Bone marrow (tissue), 2 donors: ENCODE results near the gene CNPY3.
A peak's percentile ranks its signal among the peaks of the same experiment; 100 is the strongest.

Experiments used
- DNase-seq, 2 donors: peaks; one replicate each; lab custom pipeline; 2025; lab: John Stamatoyannopoulos, UW

The CNPY3 gene

DNA sequence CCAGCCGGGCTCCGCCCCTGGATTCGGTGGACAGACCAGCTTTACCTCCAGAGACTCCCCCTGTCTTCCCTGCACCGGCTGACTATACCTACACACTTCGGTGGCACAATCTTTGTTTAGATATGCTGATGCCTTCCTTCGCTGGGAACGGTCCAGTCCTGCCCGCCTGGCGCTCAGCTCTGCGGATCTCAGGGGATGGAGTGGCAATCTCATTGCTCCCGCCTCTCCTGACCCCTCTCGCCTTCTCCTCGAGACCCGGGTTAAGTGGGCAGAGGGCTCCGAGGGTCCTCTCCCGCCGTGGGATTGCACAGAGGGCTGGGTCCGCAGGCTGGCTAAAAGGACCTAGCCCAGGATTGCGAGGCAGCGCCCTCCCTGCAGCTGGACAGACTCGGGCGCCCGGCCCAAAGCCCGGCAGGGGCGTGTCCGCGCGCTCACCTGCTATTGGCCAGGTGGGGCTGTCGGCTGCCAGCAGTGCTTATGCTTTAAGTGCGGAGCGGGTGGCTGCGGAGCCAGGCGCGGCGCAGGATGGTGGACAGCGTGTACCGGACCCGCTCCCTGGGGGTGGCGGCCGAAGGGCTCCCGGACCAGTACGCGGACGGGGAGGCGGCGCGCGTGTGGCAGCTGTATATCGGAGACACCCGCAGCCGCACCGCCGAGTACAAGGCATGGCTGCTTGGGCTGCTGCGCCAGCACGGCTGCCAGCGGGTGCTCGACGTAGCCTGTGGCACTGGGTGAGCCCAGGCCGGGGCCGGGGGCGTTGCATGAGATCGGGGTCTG is 31.2 kb downstream of the CNPY3 start, which contains the start of gene GNMT:
Gene GNMT (plus strand): TSS at position 512 of the 777 bp plus-strand sequence. CDS start 14 bp downstream, at position 526.
- DNase-seq: no peak

DNA sequence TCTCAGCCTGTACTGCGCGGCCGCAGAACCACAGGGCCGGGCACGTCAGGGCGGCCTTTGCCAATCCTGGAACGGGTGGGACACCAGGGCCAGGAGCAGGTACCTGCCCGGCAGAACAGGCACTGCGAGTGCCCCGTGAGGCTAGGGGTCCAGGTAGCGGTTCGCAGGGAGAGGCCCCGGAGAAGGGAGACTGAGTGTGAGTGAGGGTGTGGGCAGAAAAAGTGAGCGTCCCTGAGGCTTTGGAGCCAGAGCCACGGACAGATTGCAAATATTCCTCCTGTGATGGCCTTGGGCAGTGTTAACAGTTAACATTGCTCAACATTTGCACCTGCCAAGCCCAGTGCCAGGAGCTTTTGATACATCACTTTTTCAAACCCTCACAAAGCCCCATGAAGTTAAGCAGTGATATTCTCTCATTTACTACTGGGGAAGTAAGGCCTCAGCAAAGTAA is 31.8 kb downstream of the CNPY3 start:
- DNase-seq: no peak

DNA sequence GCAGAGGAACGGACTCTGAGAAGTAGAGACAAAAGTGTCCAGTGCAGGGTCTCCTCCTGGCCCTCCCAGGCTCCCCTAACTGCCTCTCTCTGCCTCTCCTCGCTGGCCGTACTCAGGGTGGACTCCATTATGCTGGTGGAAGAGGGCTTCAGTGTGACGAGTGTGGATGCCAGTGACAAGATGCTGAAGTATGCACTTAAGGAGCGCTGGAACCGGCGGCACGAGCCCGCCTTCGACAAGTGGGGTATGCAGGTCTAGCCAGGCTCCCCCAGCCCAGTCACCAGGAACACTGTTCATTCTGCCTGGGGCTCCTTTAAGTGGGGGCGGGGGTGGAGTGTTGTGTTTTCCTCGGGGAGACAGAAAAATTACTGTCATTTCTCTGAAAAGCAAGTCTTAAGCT is 32.8 kb downstream of the CNPY3 start:
- DNase-seq: no peak

DNA sequence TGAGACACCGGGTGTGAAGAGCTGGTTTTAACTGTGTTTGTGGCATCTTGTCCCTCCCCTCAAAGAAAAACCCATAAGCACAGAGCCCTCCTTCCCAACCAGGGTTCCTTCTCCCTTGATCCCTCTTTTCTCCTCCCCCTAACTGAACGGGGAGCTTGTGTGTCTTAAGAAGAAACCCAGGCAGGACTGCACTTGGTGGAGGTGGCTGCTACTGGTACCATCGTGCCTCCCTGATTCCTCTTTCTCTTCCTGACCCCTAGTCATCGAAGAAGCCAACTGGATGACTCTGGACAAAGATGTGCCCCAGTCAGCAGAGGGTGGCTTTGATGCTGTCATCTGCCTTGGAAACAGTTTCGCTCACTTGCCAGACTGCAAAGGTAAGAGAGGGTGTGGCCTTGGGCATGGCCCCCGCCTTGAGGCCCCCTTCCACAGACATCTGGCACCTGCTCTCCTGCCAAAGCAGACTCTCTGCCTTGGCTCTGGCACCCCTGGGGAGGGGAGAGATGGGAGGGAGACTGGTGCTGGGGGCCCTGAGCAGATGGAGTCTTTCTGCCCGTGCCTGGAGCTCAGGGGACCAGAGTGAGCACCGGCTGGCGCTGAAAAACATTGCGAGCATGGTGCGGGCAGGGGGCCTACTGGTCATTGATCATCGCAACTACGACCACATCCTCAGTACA is 33.4 kb downstream of the CNPY3 start:
- DNase-seq: no peak

DNA sequence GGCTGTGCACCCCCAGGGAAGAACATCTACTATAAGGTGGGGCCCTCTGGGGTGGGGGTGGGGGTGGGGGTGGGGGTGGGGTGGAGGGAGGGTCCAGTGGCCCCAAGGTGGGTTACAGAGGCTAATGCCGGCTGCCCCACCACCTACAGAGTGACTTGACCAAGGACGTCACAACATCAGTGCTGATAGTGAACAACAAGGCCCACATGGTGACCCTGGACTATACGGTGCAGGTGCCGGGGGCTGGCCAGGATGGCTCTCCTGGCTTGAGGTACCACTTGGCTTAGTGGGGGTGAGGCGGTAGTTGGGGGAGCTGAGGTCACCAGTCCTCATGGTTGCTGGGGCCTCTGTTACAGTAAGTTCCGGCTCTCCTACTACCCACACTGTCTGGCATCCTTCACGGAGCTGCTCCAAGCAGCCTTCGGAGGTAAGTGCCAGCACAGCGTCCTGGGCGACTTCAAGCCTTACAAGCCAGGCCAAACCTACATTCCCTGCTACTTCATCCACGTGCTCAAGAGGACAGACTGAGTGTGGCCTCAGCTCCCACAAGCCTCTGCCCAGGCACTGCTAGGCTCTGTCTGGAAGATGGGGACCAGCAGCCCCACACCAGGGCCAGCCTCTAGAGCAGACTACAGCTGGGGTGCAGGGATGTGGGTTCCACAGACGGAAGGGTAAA is 34.0 kb downstream of the CNPY3 start:
- no peak for DNase-seq

DNA sequence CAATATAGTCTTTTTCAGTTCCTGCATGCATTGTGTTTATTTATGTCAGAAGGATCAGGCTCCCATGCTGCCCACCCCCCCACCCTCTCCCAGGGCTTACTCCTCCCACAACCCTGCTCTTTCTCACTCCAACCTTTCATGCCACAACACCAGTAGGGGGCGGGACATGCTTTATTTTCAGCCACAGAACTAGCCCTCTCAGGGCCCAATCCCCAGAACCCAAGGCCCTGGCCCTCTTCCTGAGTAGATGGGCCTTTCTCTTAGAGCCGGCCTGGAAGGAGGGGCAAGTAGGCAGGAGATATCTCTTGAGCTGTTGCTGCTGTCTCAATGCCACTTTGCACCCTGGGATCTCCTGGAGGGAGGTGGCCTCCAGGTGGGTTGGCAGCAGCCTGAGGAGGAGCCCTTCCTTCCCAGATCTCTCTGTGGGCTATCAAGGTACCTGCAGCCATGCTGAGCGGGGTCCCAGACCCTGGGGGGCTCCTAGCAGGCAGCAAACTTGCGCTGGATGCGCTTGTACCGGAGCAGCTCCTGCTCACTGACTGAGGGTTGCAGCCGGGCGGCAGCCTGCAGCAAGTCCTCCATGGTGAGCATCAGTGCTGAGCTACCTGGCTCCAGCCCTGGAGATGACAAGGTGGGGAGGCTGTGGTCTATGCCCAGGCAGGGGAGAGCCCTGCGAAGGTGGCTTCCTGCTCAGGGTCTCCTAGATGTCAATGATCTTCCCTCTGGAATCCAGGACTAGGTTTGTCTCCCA is 34.8 kb downstream of the CNPY3 start:
- DNase-seq: peak in 1 of 2 donors; percentile 28

DNA sequence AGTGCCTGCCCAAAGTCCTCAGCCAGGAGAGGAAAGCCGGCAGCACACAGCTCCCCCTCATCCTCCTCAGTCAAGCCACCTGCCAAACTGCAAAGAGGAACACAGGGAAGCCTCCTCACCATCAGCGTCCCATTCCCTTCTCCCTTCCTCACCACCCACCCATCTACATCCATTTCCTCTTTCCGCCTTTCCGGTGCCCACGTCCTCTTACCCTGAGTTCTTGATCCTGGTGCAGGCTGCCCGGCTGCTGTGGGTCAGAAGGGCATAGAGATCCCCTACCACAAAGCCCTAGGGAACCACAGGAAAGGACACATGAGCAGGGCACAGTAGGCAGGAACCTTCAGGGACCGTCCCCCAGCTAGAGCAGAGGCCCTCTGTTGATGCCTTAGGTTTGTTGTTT is 37.3 kb downstream of the CNPY3 start:
- no peak for DNase-seq

DNA sequence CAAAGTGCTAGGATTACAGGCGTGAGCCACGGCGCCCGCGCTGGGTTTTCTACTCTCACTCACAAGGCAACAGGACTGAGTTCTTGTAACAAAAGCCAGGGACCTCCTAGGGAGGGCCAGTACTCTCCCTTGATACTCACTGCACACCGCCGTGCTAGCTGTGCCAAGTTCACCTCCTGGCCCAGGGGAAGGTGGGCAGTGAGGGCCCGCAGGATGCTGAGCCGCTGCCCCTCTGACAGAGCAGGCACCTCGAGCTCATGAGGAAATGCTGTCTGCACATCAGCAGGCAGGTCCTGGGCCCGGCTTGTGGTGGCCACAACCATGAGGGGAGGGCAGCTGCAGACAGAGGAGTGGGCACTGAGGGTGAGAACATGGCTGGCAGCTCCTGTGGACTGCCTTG is 37.9 kb downstream of the CNPY3 start:
- DNase-seq: no peak

DNA sequence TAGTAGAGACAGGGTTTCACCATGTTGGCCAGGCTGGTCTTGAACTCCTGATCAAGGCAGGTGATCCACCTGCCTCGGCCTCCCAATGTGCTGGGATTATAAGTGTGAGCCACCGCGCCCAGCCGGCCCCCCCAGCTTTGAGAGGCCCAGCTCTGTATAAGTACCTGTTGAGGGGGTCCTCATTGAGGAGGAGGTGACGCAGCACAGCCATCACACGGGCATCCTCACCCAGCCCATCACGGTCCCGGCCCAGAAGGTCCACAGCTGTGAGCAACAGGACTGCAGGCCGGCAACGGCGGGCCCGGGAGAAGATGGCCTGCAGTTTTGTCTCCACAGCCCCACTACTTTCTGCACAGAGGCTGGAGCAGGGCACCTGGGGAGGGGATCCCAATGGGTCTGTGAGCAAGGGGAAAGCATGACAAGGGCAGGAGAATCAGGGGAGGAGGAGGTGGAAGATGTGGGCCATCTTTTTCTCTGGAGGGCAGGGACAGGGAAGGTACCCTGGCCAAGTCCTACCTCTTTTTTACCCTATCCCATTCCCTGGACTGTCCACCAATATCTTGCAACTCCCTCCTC is 38.9 kb downstream of the CNPY3 start:
- no peak for DNase-seq

DNA sequence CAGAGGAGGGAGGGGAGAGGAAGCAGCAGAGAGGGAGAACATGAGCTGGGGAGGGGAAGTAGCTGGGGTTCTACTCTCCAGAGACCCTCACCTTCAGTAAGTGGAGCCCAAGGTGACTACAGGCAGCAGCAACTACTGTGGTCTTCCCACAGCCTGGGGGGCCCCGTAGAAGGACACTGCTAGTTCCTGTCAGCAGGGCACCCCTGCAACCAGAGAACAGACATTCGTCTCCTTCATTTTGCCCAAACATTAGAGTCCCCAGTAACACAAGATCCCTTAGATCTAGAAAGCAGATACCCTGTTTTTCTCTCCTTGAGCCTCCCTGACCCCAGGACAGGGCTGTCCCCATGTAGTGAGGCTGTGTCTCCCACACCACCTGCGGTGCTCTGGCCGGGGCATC is 39.5 kb downstream of the CNPY3 start:
- DNase-seq: no peak

DNA sequence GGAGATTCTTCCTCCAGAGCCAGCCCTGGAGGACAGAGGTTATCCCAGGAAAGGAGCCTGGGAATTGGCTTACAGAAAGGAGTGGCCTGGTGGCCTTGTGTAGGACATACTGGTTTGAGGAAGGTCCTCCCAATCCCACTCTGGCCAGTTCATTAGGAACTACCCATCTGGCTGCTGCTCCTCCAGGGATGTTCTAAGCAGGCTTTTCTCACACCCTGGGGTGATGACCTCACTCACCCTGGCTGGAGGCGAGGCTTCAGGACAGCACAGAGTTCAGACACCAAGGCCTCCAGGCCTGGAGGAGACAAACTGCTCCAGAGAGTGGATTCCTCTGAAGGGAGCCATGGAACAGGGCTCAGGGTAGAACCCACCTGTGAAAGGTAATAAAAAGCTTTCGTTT is 40.2 kb downstream of the CNPY3 start:
- no peak for DNase-seq

DNA sequence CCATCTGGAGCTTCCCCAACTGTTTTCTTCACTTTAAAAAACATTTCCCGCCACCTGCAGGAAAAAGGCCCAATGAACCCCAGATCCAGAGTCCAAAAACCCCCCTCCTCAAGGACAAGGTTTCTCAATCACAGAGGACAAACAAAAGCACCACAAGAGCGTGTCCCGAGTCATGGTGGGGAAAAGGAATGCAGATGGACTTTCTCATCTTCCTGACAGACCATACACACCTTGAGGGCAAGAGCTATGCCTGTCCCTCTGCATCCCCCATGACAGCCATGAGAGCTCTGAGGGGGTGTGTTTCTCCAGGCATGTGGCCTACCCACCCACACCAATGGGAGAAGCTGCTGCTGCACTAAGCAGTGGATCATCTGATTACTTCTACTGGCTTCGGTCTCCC is 40.7 kb downstream of the CNPY3 start:
- DNase-seq: no peak

DNA sequence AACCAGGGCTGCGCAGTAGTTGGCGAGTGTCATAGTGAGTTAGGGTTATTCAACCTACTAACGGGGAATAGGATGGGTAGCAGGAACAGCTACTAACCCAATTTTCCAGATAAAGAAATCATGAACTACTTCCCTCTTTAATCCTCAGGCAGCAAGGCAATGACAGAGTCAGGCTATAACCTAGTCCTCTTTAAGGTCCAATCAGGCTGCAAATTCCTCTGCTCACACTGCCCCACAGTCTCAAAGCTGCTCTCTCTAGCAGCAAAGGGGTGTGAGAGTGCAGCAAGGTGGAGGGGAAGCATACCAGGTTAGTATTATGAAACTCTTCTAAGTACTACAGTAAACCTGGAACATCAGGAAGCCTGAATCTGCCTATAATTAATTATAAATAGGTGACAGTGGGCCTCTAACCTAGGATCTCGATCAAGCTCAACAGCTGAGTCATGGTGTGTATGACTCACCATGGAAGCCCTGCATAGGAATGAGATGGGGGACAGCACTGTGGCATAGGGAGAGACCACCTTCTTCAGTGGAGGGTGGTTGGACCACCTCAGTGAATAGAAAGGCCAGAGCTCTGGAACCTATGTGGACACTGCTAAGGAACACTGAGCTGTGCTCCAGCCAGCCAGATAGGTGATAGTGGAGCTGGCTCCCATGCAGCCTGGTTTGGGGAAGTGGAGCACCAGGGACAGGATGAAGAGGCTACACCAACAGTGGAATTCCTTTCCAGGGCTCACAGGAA is 41.8 kb downstream of the CNPY3 start:
- DNase-seq: peak in 1 of 2 donors; percentile 48

DNA sequence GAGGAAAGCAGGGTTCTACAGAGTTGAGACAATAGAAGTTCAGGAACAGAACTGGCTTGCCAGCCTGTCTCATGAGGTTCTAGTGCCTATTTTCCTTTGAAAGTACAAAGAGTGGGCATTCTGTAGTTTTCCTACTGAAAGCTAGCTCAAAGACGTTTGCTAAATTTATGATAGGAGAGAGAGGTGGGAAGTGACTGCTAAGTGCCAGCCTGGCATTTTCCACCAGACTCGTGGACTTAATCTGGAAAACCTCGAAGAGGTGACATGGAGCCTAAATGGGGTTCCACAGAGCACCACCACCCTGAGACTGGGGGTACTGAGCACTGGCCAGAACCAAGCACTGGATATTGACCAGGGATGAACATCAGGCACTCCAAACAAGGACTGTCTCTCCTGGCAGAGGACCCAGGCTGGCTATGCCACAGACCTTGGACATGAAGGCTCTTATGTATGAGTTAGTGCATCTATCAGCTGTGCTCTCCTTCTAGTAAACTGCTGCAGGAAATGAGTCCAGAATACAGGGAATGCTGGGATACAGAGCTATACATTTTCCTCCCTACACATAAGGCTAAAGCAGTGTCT is 42.6 kb downstream of the CNPY3 start:
- DNase-seq: no peak

DNA sequence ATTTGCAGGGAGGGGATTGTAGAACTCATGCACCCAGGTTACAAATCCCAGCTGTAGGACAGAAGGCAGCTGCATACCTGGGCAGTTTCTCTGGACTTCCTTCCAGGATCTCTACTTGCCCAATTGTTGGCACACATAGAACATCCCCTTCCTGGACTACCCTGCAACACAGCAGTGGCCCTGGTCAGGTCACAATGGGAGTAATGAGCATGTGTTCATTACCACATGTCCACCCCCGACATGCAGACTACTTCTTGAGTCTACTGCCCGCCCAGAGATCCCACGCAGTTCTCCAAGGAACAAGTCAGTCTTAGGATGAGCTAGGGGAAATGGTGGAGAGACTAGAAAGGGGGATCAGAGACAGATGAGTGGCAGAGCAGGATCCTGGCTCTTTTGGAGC is 44.6 kb downstream of the CNPY3 start:
- DNase-seq: no peak

DNA sequence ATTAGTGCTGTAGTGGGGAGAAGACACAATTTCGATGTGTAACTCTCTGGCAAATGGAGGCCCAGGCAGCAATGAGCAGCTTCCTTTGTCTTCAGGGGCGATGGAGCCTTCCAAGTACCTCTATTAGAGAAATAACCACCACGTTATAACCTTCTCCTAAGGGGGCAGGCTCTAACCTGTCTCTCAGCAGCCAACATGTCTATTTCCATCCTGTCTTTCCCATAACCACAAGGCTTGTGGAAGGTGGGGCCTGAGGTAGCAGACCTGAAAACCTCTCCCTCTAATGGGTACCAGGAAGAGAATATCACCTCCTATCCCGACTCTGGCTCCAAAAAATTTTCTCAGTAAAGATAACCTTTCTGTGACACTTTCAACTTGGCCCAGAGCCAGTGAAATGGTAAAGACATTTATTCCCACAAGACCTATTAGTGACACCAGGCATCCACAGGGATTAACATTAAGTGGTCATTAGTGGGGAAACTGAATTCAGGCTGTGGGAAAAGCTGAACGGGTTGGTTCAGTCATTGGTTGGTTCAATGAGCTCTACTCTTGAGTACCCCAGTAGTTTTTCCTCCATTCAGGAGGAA is 45.7 kb downstream of the CNPY3 start:
- no peak for DNase-seq

DNA sequence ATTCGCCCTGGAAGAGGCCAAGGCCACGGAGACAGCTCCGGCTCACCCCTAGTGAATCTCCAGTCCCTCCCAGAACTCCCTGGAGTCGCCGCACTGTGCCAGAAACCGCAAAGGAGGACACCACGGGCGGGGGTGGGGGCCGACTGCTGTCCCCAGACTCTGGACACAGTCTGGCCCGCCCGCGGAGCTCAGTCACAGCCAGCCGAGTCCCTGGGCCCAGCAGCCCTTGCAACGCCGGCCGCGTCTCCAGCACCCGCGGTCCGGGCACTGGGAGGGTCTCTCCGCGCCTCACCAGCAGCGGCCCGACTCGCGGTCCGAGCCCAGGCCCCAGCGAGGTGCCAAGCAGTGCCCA is 49.2 kb downstream of the CNPY3 start:
- DNase-seq: no peak

DNA sequence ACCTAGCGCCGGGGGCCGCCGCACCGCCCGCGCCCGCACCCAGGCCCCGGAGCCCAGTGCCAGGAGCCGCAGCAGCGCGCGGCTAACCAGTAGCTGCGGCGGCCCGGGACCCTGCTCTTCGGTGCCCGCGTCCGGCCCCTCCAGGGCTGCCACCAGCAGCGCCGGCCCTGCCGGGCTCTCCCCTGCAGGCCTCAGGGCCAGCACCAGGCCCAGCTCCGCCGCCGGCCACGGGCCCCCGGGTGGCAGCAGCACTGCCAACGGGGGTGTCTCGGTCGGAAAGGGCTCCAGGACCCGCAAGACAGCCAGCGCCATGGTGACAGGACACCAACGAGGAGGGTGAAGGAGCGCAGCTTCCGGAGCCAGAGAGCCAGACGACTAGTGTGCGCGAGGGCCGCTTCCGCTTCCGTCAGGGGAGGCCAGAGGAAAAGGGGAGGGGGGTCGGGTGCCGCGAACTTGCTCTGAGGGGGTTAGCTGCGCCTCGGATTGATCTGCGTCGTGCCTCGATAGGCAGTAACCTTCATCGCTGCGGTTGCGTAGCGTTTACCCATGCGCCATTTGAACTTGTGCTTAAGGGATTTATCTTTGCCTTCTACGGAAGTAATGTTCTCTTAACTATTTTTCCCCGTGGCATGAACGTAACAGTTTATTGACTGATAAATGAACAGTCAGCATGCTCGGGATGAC is 49.7 kb downstream of the CNPY3 start, which contains the start of gene PEX6:
Gene PEX6 (minus strand): TSS at position 343 of the 684 bp plus-strand sequence. CDS start 31 bp downstream, at position 312.
- peak; percentile 66 to 82 for DNase-seq

DNA sequence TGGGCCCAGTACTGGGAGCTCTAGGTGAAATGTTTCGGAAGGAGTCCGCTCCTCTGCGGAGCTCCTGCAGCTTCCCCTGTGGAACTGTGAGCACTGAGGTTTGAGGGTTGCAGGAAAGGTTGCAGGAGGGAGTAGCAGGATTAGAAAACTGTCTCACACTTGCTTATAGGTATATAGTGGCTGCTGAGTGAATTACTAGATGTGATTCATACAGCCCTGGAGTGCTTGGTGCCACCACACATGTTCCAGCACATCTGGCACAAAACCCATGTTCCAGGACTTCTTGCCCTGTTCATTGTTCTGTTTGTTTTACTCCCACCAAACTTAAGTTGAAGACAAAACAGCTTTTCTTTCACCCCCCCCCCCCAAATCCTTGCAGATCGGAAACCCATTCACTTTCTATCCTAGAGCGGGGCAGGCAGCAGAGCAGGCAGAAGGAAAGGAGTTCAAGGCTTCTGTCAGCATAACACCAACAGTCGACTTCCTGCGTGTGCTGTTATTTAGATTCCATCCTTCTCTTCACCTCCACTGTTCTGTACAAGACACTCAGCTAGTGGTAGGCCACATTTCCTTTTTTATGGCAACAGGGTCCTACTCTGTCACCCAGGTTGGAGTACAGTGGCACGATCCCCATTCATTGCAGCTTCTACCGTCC is 50.4 kb downstream of the CNPY3 start:
- DNase-seq: peak in 1 of 2 donors; percentile 26
